T-cell (primary cell): ENCODE measurements around the gene JPH2. TPM values are rescaled to one million over a fixed set of nuclear protein-coding genes. Genes with fewer than 3 reads are reported as not detected.

Experiments used
- ATAC-seq, 4 experiments: fragments of 200-7000 bp in 3 of 4; fragments of 150-1000 bp in 1 of 4; cut with Tn5 transposase; replicated peaks in 1 of 4; 1 replicate in 3 of 4; 2 replicates in 1 of 4; pipeline ENCODE4 v1.10.0; 2021; ENCODE audit warnings: moderate library complexity in 3 of 4, mild to moderate bottlenecking in 2 of 4, moderate number of reproducible peaks in 1 of 4
- CTCF ChIA-PET, 2 donors: fragments of 300-600 bp; sonication (Branson Sonifier 250); formaldehyde crosslinking; loops; one replicate each; lab custom pipeline; 2022; ENCODE audit warnings: antibody characterized with exemption in 2 of 2; lab: Charles Lee
- POLR2A ChIA-PET, 2 donors: fragments of 300-600 bp; sonication (Branson Sonifier 250); formaldehyde crosslinking; loops; one replicate each; lab custom pipeline; 2022; ENCODE audit warnings: antibody characterized with exemption in 2 of 2; lab: Charles Lee
- DNase-seq, 35 experiments: peaks; one replicate each; pipeline versions ENCODE4 v3.0.0 to v3.0.0-alpha.2; 2013 to 2023
- H3K27ac ChIP-seq: one replicate; pipeline ENCODE4 v1.5.1; 2013; ENCODE audit warnings: low read length
- H3K27me3 ChIP-seq, 2 experiments: replicated peaks in 1 of 2; 1 replicate in 1 of 2; 2 replicates in 1 of 2; pipeline versions ENCODE4 v1.6.1 to v1.7.0; 2013; ENCODE audit warnings: low read length in 1 of 2, mixed read lengths in 1 of 2; ENCODE audit not compliant: control insufficient read depth in 2 of 2, insufficient read depth in 2 of 2; ENCODE audit errors: extremely low read depth in 1 of 2
- H3K36me3 ChIP-seq, 2 donors: 1 replicate in 1 of 2; 2 replicates in 1 of 2; pipeline versions ENCODE4 v1.6.1 to v1.7.0; 2013; ENCODE audit warnings: low read length in 1 of 2; ENCODE audit not compliant: control insufficient read depth in 2 of 2, insufficient read depth in 1 of 2; ENCODE audit errors: extremely low read depth in 1 of 2
- H3K4me1 ChIP-seq, 2 experiments: 1 replicate in 1 of 2; 2 replicates in 1 of 2; pipeline versions ENCODE4 v1.6.1 to v1.7.0; 2013; ENCODE audit warnings: low read length in 2 of 2, mixed read lengths in 1 of 2; ENCODE audit not compliant: insufficient read depth in 2 of 2, control insufficient read depth in 1 of 2; ENCODE audit errors: extremely low read depth in 1 of 2
- H3K4me3 ChIP-seq, 2 donors: 1 replicate in 1 of 2; 2 replicates in 1 of 2; pipeline versions ENCODE4 v1.5.1 to v1.7.0; 2013; ENCODE audit warnings: mild to moderate bottlenecking in 2 of 2, low read length in 1 of 2, moderate library complexity in 1 of 2; ENCODE audit not compliant: control insufficient read depth in 1 of 2; ENCODE audit errors: extremely low read depth in 1 of 2
- H3K9me3 ChIP-seq: 2 replicates; pipeline ENCODE4 v1.7.0; 2013
- H3K27ac Mint-ChIP-seq, 2 donors: one replicate each; pipeline ENCODE4 v1.8.0; 2020 to 2021; ENCODE audit warnings: mild to moderate bottlenecking in 2 of 2, mixed read lengths in 2 of 2
- H3K27me3 Mint-ChIP-seq, 2 donors: one replicate each; pipeline ENCODE4 v1.8.0; 2021 to 2022; ENCODE audit warnings: mixed read lengths in 2 of 2
- H3K36me3 Mint-ChIP-seq: one replicate; pipeline ENCODE4 v1.8.0; 2021; ENCODE audit warnings: mixed read lengths
- H3K4me1 Mint-ChIP-seq, 3 donors: one replicate each; pipeline ENCODE4 v1.8.0; 2020 to 2022; ENCODE audit warnings: mixed read lengths in 3 of 3, mild to moderate bottlenecking in 1 of 3
- H3K4me3 Mint-ChIP-seq, 3 donors: one replicate each; pipeline ENCODE4 v1.8.0; 2020 to 2022; ENCODE audit warnings: mild to moderate bottlenecking in 3 of 3, mixed read lengths in 3 of 3, moderate library complexity in 3 of 3
- H3K9me3 Mint-ChIP-seq, 3 donors: one replicate each; pipeline ENCODE4 v1.8.0; 2020 to 2022; ENCODE audit warnings: mixed read lengths in 3 of 3
- WGBS: methylation state at CpG from one replicate; pipeline ENCODE4 v1.1.5; 2013; ENCODE audit warnings: missing lambda C conversion rate; ENCODE audit not compliant: insufficient coverage; 5-methylcytosine and 5-hydroxymethylcytosine counted together
- total RNA-seq, 35 experiments: library from RNA in 6 of 35; stranded (reverse) in 6 of 35; fragments of 120-200 nt in 1 of 35; gene quantifications; one replicate each; pipeline versions ENCODE4 v1.2.1 to v1.2.4 and lab custom pipeline; 2013 to 2026

Gene JPH2
- total RNA-seq, 5 donors from 2014 or later (not counting 1 experiment from before 2014, with no cell fraction given): 0.06 to 0.15 (median 0.09) TPM; not detected in 2

DNA sequence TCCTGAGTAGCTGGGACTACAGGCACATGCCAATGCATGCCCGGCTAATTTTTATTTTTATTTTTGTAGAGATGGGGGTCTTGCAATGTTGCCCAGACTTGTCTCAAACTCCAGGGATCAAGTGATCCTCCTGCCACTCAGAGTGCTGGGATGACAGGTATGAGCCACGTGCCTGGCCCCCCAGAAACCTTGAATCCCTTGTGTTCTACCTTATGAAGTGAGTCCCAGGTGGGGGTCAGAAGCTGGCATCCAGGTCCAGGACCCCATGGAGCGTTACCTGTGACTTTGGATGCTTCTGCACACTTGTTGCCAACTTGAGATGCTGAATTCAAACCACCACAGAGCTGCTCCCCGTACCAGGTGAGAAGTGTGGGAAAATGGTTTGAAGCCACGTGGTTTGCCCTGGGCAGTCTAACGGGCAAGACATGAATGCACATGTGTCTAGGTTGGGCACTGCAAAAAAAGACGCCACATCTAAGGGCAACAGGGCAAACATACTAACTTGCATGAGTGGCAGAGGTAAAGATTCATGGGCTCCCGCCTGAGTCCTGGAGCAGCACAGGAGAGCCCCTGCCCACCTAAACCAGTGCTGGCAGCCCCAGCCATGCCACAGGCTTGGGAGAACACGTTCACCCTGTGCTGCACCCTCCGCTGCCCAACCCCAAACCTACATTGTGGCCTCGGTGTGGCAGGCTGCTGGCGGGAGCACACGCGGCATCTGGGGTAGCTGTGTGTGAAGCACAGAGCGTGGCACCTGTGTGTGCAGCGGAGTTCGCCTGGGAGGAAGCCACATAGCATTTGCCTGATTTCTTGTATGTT lies 101.2 kb downstream of the JPH2 start:
- peaks cover under 1 to 2% (median 1%) of the 10 kb centered on the region in 3 donors for H3K4me1 Mint-ChIP-seq

DNA sequence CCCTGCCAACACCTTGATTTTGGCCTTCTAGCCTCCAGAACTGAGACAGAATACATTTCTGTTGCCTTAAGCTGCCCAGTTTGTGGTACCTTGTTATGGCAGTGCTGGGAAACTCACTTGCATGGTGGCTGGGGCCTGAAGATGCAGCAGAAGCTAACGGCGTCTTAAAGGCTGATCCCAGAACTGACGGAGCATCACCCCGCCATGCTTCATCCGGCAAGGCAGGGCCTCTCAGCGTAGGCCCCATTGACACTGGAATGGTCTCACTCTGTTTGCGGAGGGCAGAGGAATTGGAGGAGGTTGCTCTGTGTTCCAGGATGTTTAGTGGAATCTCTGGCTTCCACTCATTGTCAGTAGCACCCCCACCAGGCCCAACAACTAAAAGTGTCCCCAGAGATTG lies 102.1 kb downstream of the JPH2 start:
- H3K4me3 ChIP-seq: no peak overlapping the region
- peaks cover 0 to 6% of the 10 kb centered on the region in 2 experiments for H3K27me3 ChIP-seq
- H3K4me1 ChIP-seq: peaks cover 6 to 8% of the 10 kb centered on the region in 2 experiments
- H3K9me3 ChIP-seq: no peaks in the 10 kb centered on the region
- 96% methylated on average over 5 of the region's 7 CpGs for WGBS
- ChIA-PET POLR2A (no interaction called here), CTCF (no interaction called here)
- ATAC-seq: no peak
- Mint-ChIP-seq H3K9me3 (no peaks in the 10 kb centered on the region), H3K27ac (no peak overlapping the region), H3K4me3 (no peak overlapping the region), H3K27me3 (peaks cover 0 to 3% of the 10 kb centered on the region in 2 donors), H3K4me1 (peaks cover 10 to 11% (median 10%) of the 10 kb centered on the region in 3 donors), H3K36me3 (no peaks in the 10 kb centered on the region)
- DNase-seq: no peak
- no peaks in the 10 kb centered on the region for H3K36me3 ChIP-seq
- no peak overlapping the region for H3K27ac ChIP-seq

More for the DNA sequence above, 101.2 kb downstream of the JPH2 start:
- ATAC-seq (no peak), DNase-seq (no peak)
- CTCF ChIA-PET: no interaction called here
- H3K27me3 Mint-ChIP-seq: peaks cover 0 to 3% of the 10 kb centered on the region in 2 donors
- peaks cover 0 to 6% of the 10 kb centered on the region in 2 experiments for H3K27me3 ChIP-seq
- POLR2A ChIA-PET: no interaction called here
- H3K9me3 Mint-ChIP-seq: no peaks in the 10 kb centered on the region
- 78% methylated on average over 12 of the region's 17 CpGs for WGBS
- no peak overlapping the region for H3K27ac Mint-ChIP-seq
- H3K36me3 Mint-ChIP-seq: no peaks in the 10 kb centered on the region
- H3K4me3 Mint-ChIP-seq: no peak overlapping the region
- H3K9me3 ChIP-seq: no peaks in the 10 kb centered on the region
- H3K27ac ChIP-seq: no peak overlapping the region
- H3K36me3 ChIP-seq: no peaks in the 10 kb centered on the region
- no peak overlapping the region for H3K4me3 ChIP-seq
- no peaks in the 10 kb centered on the region for H3K4me1 ChIP-seq

DNA sequence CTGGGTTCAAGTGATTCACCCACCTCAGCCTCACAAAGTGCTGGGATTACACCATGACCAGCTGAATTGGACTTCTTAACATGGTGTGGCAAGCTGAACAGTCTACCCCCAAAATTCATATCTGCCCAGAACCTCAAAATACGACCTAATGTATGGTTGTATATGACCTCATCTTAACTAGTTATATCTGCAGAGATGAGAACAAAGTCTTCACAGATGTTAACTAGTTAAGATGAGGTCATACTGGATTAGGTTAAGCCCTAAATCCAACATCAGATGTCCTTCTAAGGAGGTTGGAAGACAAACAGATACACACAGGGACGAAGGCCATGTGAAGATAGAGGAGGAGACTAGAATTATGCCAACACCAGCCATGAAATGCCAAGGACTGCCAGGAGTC lies 102.5 kb downstream of the JPH2 start:
- Histone ChIP-seq H3K27ac (no peak overlapping the region), H3K36me3 (no peaks in the 10 kb centered on the region), H3K9me3 (no peaks in the 10 kb centered on the region), H3K27me3 (peaks cover 0 to 6% of the 10 kb centered on the region in 2 experiments), H3K4me1 (peaks cover 6 to 9% of the 10 kb centered on the region in 2 experiments), H3K4me3 (no peak overlapping the region)
- DNase-seq (no peak), ATAC-seq (no peak)
- Mint-ChIP-seq H3K9me3 (no peaks in the 10 kb centered on the region), H3K27ac (no peak overlapping the region), H3K27me3 (peaks cover 0 to 3% of the 10 kb centered on the region in 2 donors), H3K4me3 (no peak overlapping the region), H3K36me3 (no peaks in the 10 kb centered on the region), H3K4me1 (peaks cover 13 to 16% (median 14%) of the 10 kb centered on the region in 3 donors)
- POLR2A ChIA-PET: no interaction called here
- CTCF ChIA-PET: interaction anchor here (0.7 to 0.8 kb wide), 3 partner anchors 25 to 299 kb away, joined by 4 to 5 read pairs (median 4); no protein-coding TSS in a partner anchor
- no CpG with 5 or more reads among the region's 2 CpGs for WGBS

DNA sequence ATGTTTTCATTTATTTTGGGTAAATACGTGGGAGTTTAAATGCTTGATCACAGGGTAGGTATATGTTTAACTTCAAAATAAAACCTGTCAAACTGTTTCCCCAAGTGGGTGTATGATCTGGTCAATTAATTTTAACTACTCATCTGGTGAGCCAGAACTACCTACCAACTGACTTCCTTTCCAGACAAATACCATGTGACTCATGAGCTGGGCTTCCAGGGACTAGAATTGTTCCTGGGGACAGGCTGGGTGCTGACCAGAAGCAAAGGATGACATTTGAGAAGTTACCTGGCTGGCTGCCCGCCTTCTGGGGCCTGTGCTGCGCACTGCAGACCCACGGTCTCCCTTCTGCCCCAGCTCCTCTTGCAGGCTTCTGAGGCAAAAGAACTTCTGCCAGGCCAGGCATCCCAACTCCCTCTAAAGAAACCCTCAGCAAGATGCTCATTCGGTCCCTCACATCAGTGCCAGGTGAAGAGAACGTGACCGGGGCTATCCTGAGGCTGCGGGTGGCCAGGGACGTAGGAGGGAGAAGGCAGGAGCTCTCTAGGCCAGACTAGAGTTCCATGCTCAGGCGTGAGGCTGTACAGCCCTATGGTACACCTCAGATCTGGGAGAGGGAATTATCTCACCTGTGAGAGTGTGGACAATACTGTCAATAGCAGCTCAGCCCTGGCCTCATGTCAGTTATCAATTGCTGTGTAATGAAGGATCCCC lies 103.6 kb downstream of the JPH2 start:
- ATAC-seq (no peak), DNase-seq (no peak)
- Mint-ChIP-seq H3K36me3 (no peaks in the 10 kb centered on the region), H3K9me3 (no peaks in the 10 kb centered on the region), H3K27ac (no peak overlapping the region), H3K27me3 (peaks cover 0 to 3% of the 10 kb centered on the region in 2 donors), H3K4me1 (peaks cover 18 to 26% (median 19%) of the 10 kb centered on the region in 3 donors), H3K4me3 (no peak overlapping the region)
- H3K27me3 ChIP-seq: peaks cover 0 to 4% of the 10 kb centered on the region in 2 experiments
- ChIA-PET CTCF (interaction anchor here (0.7 kb wide), 3 partner anchors 13 to 454 kb away, joined by 3 to 9 read pairs (median 8); no protein-coding TSS in a partner anchor), POLR2A (no interaction called here)
- no peaks in the 10 kb centered on the region for H3K36me3 ChIP-seq
- no peak overlapping the region for H3K4me3 ChIP-seq
- no peak overlapping the region for H3K27ac ChIP-seq
- peaks cover 8 to 11% of the 10 kb centered on the region in 2 experiments for H3K4me1 ChIP-seq
- no peaks in the 10 kb centered on the region for H3K9me3 ChIP-seq
- 90% methylated on average over 7 of the region's 10 CpGs for WGBS

DNA sequence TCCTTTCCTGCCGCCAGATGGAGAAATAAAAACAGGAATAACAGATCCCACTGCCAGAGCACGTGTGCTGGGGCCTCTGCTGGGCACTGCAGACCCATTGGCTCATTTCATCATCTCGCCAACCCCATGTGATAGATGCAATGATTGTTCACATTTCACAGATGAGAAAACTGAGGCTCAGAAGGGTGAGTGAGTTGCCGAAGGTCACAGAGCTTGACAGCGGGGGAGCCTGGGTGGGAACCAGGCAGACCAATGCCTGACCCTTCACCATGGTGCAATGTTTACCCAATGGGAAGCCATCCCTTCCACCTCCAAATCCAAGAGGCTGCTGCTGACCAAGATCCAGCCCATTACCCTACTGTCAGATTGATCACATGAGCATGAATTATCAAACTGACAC lies 105.1 kb downstream of the JPH2 start:
- 73% methylated on average over 3 of the region's 5 CpGs for WGBS
- POLR2A ChIA-PET: no interaction called here
- H3K9me3 ChIP-seq: no peaks in the 10 kb centered on the region
- no peak overlapping the region for H3K4me3 ChIP-seq
- peaks cover 10 to 11% of the 10 kb centered on the region in 2 experiments for H3K4me1 ChIP-seq
- H3K27ac Mint-ChIP-seq: no peak overlapping the region
- no peak overlapping the region for H3K4me3 Mint-ChIP-seq
- no peak overlapping the region for H3K27ac ChIP-seq
- H3K27me3 Mint-ChIP-seq: no peaks in the 10 kb centered on the region
- no peaks in the 10 kb centered on the region for H3K36me3 ChIP-seq
- no peaks in the 10 kb centered on the region for H3K9me3 Mint-ChIP-seq
- ATAC-seq: no peak
- CTCF ChIA-PET: interaction anchor here (0.7 to 2.4 kb wide), 4 partner anchors 24 to 390 kb away, joined by 3 to 18 read pairs (median 6); no protein-coding TSS in a partner anchor
- H3K4me1 Mint-ChIP-seq: peaks cover 22 to 30% (median 22%) of the 10 kb centered on the region in 3 donors
- no peaks in the 10 kb centered on the region for H3K27me3 ChIP-seq
- no peak for DNase-seq
- H3K36me3 Mint-ChIP-seq: no peaks in the 10 kb centered on the region

DNA sequence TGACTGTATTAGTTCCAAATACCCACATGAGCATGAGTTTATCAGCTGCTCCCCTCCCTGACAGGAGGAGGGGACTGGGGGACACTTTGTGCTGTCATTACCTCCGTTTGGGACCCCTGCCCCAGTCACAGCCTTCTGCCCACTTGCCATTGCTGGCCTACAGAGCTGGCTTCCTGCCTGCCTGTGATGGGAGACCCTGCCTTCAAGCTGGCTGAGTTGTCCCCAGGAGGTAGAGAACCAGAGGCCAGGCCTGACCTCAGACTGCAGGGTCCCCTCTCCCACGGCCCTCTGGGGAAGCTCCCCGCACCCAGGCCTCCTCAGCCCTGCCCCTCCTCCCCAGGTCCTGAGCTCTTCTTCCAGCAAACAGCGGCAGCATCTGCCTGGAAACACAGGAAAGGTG lies 105.5 kb downstream of the JPH2 start:
- H3K27ac ChIP-seq: no peak overlapping the region
- H3K9me3 Mint-ChIP-seq: no peaks in the 10 kb centered on the region
- CTCF ChIA-PET: interaction anchor here (0.7 to 2.4 kb wide), 6 partner anchors 12 to 390 kb away, joined by 3 to 18 read pairs (median 6); no protein-coding TSS in a partner anchor
- 63% methylated on average over 4 of the region's 4 CpGs for WGBS
- no peak for ATAC-seq
- no peak for DNase-seq
- no peaks in the 10 kb centered on the region for H3K27me3 Mint-ChIP-seq
- no peaks in the 10 kb centered on the region for H3K36me3 ChIP-seq
- H3K27me3 ChIP-seq: no peaks in the 10 kb centered on the region
- peaks cover 22 to 30% (median 22%) of the 10 kb centered on the region in 3 donors for H3K4me1 Mint-ChIP-seq
- no peak overlapping the region for H3K4me3 Mint-ChIP-seq
- H3K27ac Mint-ChIP-seq: no peak overlapping the region
- peaks cover 10 to 11% of the 10 kb centered on the region in 2 experiments for H3K4me1 ChIP-seq
- no peak overlapping the region for H3K4me3 ChIP-seq
- POLR2A ChIA-PET: no interaction called here
- H3K36me3 Mint-ChIP-seq: no peaks in the 10 kb centered on the region
- no peaks in the 10 kb centered on the region for H3K9me3 ChIP-seq
